ENCODE measurements around the gene OSGIN1.

GRCh38 chr16:84003038-84003437 lies 50.0 kb downstream of the OSGIN1 start:
- TF ChIP-seq POLR2A (IDR thresholded peaks at IDR 0.05; ENCODE audit: low read length) (no peak), GATA1 (IDR thresholded peaks at IDR 0.05; ENCODE audit: low read depth, low read length) (no peak)

Measured in erythroblast (primary cell).